HTR-8/SVneo (cell line): ENCODE results near the gene TSSK2.
"Not testable (repeated sequence)": the region's sequence is repeated elsewhere in the genome, so short reads cannot be mapped to it uniquely, and the experiment has no call there.

ENCODE experiments used
- DNase-seq: peaks from one replicate; pipeline ENCODE4 v3.0.0; 2011; ENCODE audit warnings: low spot score, mixed read lengths; ENCODE audit not compliant: insufficient read length
- FAIRE-seq: peaks from 2 replicates; lab custom pipeline; 2011; peaks lifted over from hg19 to GRCh38; lab: Jason Lieb, UNC

The TSSK2 gene

GRCh38 chr22:19130959-19131684 is at the start of gene TSSK2:
TSS of gene TSSK2 (plus strand) at chr22:19131308. CDS start at chr22:19131400, 92 bp downstream.
- FAIRE-seq (no peak), DNase-seq (no peak)

- DNase-seq (no peak), FAIRE-seq (no peak)
Measured at GRCh38 chr22:19081351-19081750, 49.8 kb upstream of the TSSK2 start.

GRCh38 chr22:19082101-19082500 is 49.0 kb upstream of the TSSK2 start:
- DNase-seq (no peak), FAIRE-seq (no peak)

GRCh38 chr22:19082793-19083192 is 48.3 kb upstream of the TSSK2 start:
- no peak for DNase-seq
- FAIRE-seq: no peak

- FAIRE-seq, DNase-seq: not testable (repeated sequence)
Measured at GRCh38 chr22:19084126-19084525, 47.0 kb upstream of the TSSK2 start.

GRCh38 chr22:19084586-19084985 is 46.5 kb upstream of the TSSK2 start:
- FAIRE-seq: not testable (repeated sequence)

GRCh38 chr22:19085233-19085718 is 45.8 kb upstream of the TSSK2 start:
- no peak for DNase-seq
- no peak for FAIRE-seq

More at GRCh38 chr22:19084586-19084985, 46.5 kb upstream of the TSSK2 start:
- DNase-seq: not testable (repeated sequence)

- DNase-seq: no peak
- no peak for FAIRE-seq
Measured at GRCh38 chr22:19086417-19086816, 44.7 kb upstream of the TSSK2 start.

GRCh38 chr22:19086896-19087295 is 44.2 kb upstream of the TSSK2 start:
- no peak for DNase-seq
- no peak for FAIRE-seq

GRCh38 chr22:19088866-19089595 is 42.1 kb upstream of the TSSK2 start:
- no peak for FAIRE-seq

GRCh38 chr22:19090183-19090582 is 40.9 kb upstream of the TSSK2 start:
- no peak for DNase-seq
- no peak for FAIRE-seq

More at GRCh38 chr22:19088866-19089595, 42.1 kb upstream of the TSSK2 start:
- DNase-seq: no peak

GRCh38 chr22:19090586-19091127 is 40.5 kb upstream of the TSSK2 start:
- FAIRE-seq (no peak), DNase-seq (no peak)

- DNase-seq: no peak
- no peak for FAIRE-seq
Measured at GRCh38 chr22:19092725-19093124, 38.4 kb upstream of the TSSK2 start.

GRCh38 chr22:19094393-19094997 is 36.6 kb upstream of the TSSK2 start:
- DNase-seq (no peak), FAIRE-seq (no peak)

- FAIRE-seq: no peak
Measured at GRCh38 chr22:19096555-19096954, 34.6 kb upstream of the TSSK2 start.

GRCh38 chr22:19097518-19097917 is 33.6 kb upstream of the TSSK2 start:
- no peak for DNase-seq
- no peak for FAIRE-seq

More at GRCh38 chr22:19096555-19096954, 34.6 kb upstream of the TSSK2 start:
- DNase-seq: no peak

GRCh38 chr22:19098157-19098556 is 33.0 kb upstream of the TSSK2 start:
- no peak for DNase-seq
- FAIRE-seq: no peak

GRCh38 chr22:19103880-19104821 is 27.0 kb upstream of the TSSK2 start:
- FAIRE-seq (no peak), DNase-seq (no peak)

- no peak for FAIRE-seq
- no peak for DNase-seq
Measured at GRCh38 chr22:19105456-19105855, 25.7 kb upstream of the TSSK2 start.
